ENCODE data around the gene PSAP.

The PSAP gene

DNA sequence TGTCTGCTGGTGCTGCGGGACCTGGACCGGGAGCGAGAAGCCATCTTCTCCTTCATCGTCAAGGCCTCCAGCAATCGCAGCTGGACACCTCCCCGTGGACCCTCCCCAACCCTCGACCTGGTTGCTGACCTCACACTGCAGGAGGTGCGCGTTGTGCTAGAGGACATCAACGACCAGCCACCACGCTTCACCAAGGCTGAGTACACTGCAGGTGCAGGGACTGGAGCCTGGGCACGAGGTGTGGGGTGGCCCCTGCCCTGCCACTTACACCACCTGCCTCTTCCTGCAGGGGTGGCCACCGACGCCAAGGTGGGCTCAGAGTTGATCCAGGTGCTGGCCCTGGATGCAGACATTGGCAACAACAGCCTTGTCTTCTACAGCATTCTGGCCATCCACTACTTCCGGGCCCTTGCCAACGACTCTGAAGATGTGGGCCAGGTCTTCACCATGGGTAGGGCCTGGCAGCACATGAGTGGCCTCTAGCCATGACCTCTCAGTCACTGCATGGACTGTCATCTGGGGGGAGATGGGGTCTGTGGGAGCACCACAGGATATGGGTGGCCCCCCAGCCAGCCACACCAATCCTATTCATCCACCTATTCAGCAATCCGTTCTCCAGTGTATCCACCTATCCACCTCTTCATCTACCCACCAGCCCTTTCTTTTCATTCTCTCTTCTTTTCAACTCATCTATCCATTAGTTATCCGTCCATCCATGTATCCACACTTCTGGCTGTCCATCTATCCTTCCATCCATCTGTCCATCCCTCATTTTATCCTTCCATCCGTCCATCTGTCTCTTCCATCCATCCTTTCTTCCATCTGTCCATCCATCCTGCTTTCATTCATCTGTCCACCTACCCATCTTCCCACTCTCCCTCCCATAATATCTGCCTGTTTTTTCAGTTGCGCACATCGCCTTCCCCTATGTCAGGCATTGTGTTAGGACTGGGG, 43.2 kb downstream of the PSAP start:
- no peak for DNase-seq (ENCODE audit: low read depth)

DNA sequence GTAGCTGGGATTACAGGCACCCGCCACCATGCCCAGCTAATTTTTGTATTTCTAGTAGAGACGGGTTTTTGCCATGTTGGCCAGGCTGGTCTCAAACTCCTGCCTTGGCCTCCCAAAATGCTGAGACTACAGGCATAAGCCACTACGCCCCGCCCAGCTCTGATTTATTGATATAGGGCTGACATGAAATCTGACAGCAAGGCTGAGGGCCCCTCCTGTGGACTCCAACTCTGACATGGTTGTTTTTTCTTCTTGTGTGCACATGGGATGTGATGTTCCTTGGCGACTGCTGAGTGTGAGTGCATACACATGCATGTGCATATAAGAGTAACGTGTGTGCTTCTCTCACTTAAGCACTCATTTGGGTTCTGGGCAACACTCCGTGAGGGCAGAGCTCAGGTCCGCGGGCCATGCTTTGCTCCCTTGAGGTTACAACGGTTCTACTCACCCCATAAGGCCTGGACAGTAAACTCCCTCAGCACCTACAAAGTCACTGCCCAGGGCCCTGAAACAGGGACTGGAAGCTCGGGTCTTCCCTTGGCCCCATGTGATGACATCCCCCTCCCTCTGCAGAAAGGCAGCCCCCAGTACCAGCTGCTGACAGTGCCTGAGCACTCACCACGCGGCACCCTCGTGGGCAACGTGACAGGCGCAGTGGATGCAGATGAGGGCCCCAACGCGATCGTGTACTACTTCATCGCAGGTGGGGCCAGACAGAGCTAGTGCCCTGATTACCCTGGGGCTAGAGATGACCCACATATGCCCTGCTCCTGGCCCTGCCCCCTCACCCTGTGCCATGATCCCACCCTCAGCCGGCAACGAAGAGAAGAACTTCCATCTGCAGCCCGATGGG, 44.1 kb downstream of the PSAP start:
- no peak for DNase-seq (ENCODE audit: low read depth)

DNA sequence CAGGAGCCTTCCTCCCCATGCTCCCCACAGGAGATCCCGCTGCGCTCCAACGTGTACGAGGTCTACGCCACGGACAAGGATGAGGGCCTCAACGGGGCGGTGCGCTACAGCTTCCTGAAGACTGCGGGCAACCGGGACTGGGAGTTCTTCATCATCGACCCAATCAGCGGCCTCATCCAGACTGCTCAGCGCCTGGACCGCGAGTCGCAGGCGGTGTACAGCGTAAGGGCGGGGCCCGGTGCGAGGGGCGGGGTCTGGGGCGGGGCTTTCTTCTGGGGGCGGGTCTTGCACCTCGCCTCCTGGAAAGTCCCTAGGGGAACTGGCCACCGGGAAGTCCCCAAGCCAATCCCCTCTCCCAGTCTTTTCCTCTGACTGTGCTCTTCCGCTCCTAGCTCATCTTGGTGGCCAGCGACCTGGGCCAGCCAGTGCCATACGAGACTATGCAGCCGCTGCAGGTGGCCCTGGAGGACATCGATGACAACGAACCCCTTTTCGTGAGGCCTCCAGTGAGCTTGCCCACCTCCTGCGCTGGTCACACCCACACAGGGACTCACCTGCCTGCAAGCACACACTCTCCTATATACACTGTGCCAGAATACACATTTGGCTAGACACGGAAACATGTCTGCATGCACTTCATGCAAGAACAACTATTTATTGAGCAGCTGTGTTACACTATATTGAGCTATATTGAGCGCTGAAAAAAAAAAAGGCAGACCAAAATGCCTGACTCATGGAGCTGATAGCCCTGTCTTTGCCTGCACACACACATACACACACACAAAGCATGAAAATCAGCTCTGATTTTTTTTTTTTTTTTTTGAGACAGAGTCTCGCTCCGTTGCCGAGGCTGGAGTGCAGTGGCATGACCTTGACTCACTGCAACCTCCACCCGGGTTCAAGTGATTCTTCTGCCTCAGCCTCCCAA, 45.0 kb downstream of the PSAP start:
- no peak for DNase-seq (ENCODE audit: low read depth)

GRCh38 chr10:71804077-71804476, 47.0 kb downstream of the PSAP start:
- DNase-seq (ENCODE audit: low read depth), result no peak

- DNase-seq (ENCODE audit: low read depth), result no peak
Observed at GRCh38 chr10:71802715-71803488, 48.1 kb downstream of the PSAP start.

- no peak for DNase-seq (ENCODE audit: low read depth)
Observed at GRCh38 chr10:71802235-71802634, 48.8 kb downstream of the PSAP start.

DNA sequence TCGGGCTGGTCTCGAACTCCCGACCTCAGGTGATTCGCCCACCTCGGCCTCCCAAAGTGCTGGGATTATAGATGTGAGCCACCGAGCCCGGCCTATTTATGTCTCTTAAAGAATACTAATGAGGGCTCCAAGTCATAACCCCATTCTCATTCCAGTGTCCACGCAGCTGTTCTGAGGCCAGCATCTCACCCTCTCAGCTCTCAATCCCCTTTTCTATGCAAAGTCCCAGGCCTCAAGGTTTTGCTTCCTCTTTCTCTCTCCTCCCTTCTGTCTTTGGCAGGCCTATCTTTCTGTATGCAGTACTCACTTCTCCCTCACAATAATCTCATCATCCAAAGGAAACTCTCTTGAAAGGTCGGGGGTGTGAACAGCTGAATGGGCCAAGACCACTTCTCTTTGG, 49.7 kb downstream of the PSAP start:
- no peak for DNase-seq (ENCODE audit: low read depth)

DNA sequence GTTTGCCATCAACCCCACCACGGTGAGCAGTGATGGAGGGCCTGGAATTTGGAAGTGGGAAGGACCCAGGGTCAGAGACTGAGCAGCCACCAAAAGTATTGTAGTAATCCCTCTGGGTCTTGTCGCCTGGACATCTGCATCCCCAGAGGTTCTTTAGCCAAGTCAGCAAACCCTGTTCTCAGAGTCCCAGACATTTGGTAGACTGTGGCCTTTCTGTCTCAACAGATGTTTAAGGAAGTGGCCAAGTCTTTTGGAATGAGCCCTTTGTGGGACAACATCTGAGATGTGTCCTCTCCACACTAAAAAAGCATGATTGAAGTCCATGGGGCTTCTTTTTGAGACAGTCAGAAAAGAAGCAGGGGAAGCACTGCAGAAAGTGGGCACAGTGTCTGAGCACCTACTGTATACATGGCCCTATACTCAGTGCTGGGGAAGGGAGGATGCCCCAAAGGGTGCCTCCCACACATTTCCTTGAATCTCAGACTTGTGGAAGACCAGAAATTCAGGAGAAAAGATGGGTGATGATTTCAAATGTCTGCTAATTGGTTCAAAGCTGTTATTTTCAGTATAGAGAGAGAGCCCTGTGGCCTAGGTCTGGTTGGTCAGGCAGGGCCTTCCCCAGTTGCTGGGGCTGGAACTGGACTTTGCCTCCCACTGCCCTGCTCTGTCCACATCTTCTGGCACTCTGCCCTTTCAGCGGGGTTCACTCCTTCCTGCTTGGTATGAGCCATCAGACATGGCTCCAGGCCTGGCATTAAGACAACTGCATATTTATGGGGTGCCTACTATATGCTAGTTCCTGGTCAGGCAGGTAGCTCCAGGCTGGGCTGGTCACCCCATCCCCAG, 51.2 kb downstream of the PSAP start:
- DNase-seq (ENCODE audit: low read depth), result no peak

DNA sequence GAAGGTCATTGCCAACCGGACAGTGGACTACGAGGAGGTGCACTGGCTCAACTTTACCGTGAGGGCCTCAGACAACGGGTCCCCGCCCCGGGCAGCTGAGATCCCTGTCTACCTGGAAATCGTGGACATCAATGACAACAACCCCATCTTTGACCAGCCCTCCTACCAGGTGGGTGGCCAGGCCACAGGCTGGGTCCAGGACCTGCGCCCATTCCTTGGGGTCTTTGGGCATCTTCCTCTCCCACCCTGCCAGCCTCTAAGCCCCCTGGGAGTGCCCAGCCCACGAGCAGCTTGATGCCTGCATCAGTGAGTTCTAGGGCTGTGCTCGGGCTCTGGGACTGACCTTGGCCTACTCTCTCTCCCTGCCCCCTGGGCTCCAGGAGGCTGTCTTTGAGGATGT, 51.9 kb downstream of the PSAP start:
- no peak for DNase-seq (ENCODE audit: low read depth)

DNA sequence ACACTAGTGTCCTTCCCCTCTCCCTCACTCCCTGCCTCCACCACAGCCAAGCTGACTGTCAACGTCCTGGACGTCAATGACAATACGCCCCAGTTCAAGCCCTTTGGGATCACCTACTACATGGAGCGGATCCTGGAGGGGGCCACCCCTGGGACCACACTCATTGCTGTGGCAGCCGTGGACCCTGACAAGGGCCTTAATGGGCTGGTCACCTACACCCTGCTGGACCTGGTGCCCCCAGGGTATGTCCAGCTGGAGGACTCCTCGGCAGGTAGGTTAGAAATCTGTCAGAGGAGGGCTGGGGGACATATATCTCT, 52.8 kb downstream of the PSAP start:
- no peak for DNase-seq (ENCODE audit: low read depth)

GRCh38 chr10:71797533-71798307, 53.3 kb downstream of the PSAP start:
- DNase-seq (ENCODE audit: low read depth), result no peak

GRCh38 chr10:71796749-71797405, 54.2 kb downstream of the PSAP start:
- no peak for DNase-seq (ENCODE audit: low read depth)

- no peak for DNase-seq (ENCODE audit: low read depth)
Observed at GRCh38 chr10:71795248-71795647, 55.8 kb downstream of the PSAP start.

DNA sequence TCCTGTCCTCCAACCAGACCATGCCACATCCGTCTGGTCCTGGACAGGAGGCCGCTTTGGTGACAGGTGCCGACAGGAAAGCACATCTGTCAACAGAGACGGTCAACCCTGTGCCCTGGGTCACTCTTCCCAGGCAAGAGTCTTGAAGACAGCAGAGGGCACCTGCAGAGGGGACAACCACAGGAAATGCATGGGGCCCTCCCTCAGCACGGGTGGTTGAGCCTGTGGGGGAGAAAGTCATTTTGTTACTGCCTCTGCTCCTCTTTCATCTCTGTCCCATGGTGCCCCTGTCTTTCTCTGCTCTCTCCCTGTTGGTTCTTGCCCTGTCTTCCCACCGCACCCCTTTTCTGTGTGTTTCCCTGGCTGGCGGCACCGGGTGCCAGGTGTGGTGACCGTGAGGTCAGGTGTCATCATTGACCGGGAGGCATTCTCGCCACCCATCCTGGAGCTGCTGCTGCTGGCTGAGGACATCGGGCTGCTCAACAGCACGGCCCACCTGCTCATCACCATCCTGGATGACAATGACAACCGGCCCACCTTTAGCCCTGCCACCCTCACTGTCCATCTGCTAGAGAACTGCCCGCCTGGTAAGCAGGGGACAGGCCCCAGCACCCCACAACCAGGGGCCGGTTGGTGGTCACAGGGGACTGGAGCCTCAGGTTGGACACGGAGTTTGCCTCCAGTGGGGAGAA, 60.2 kb downstream of the PSAP start:
- DNase-seq (ENCODE audit: low read depth), result no peak

GRCh38 chr10:71789871-71790270, 61.2 kb downstream of the PSAP start:
- no peak for DNase-seq (ENCODE audit: low read depth)

DNA sequence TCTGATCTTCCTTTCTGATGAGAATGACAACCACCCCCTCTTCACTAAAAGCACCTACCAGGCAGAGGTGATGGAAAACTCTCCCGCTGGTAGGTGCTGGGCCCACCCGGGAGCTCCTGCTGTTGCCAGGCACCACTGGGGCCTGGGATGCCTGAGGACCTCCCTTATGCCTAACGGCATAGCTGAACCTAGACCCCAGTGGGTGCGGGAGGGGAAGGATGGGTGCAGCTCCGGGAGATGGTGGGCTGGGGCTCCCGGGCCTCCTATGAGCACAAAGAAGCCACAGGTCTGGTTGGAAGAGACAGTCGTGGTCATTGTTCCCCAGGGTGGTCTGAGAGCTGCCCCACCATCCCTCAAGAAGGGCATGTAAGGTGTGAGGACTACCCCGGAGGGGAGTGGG, 62.1 kb downstream of the PSAP start:
- DNase-seq (ENCODE audit: low read depth), result no peak

DNA sequence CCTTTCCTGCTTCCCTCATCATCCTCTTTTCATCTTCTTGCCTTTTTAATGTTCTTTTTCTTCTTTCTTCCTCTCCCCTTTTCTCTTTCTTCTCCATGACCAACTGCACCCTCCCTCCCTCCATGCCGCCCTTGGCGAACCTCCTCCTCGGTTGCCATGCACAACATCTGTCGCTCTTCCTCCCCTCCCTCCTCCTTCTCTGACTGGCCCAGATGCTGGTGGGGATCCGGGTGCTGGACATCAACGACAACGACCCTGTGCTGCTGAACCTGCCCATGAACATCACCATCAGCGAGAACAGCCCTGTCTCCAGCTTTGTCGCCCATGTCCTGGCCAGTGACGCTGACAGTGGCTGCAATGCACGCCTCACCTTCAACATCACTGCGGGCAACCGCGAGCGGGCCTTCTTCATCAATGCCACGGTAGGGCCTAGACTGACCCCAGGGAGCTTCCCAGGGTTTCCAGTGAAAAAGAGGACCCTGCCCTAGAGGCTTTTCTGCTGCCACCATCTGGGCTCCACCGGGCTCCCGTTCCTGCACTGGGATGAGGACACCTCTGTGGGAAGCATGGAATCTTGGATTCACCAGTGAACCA, 66.3 kb downstream of the PSAP start:
- no peak for DNase-seq (ENCODE audit: low read depth)
